Transverse colon (tissue), 4 donors: ENCODE data around the gene NPTN.

Source experiments
- CTCF ChIP-seq, 5 experiments: fragments of 200-600 bp in 3 of 5; fragments of 450-650 bp in 2 of 5; sonication (generic) in 3 of 5; IDR thresholded peaks; 1 replicate in 2 of 5; 2 replicates in 3 of 5; pipeline ENCODE4 v1.5.1; 2016 to 2017; ENCODE audit warnings: antibody characterized with exemption in 5 of 5, inconsistent platforms in 3 of 5, mild to moderate bottlenecking in 2 of 5, moderate library complexity in 1 of 5
- EP300 ChIP-seq: sonication (generic); formaldehyde crosslinking; IDR thresholded peaks from one replicate; pipeline ENCODE4 v1.6.1; 2017; ENCODE audit warnings: antibody characterized with exemption, low read depth
- POLR2A ChIP-seq: fragments of 450-650 bp; IDR thresholded peaks from one replicate; pipeline ENCODE4 v1.6.1; 2016; ENCODE audit warnings: antibody characterized with exemption, mild to moderate bottlenecking, moderate library complexity
- POLR2AphosphoS5 ChIP-seq, 3 donors: sonication (generic); formaldehyde crosslinking; IDR thresholded peaks; one replicate each; pipeline ENCODE4 v1.6.1; 2016; ENCODE audit warnings: antibody characterized with exemption in 3 of 3

DNA sequence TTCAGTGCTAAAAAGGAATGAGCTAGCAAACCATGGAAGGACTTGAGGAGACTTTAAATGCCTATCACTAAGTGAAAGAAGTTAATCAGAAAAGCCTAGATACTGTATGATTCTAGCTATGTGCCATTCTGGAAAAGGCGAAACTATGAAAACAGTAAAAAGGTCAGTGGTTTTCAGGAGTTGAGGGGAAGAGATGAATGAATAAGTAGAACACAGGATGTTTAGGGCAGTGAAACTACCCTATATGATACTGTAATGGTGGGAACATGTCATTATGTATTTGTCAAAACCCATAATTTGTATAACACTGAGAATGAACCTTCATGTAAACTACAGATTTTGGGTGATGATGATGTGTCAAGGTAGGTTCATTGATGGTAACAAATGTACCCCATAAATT is 41.4 kb upstream of the NPTN start:
- TF ChIP-seq CTCF (IDR thresholded peaks at IDR 0.05) (no peak), POLR2AphosphoS5 (IDR thresholded peaks at IDR 0.05) (no peak), POLR2A (no peak), EP300 (no peak)
